ENCODE results near the gene ARSB. TPM values are rescaled to one million over a fixed set of nuclear protein-coding genes. Genes with fewer than 3 reads are reported as not detected.

Gene ARSB
- total and polyA plus RNA-seq, 9 of the 15 experiments (the other 6 are each of a cell fraction or from before 2014, with no cell fraction given) = 0.52 to 4.6 (median 2.4) TPM

- Histone ChIP-seq H3K79me2 (ENCODE audit: control insufficient read depth, insufficient read depth, low read length) (no peaks in the 10 kb centered on the region), H3K9ac (ENCODE audit: insufficient read depth in 1 of 2, low read depth in 2 of 2, low read length in 2 of 2) (no peak overlapping the region), H3K4me3 (no peak overlapping the region), H3K36me3 (ENCODE audit: control insufficient read depth, insufficient read depth, low read length) (no peaks in the 10 kb centered on the region), H3K9me3 (replicated peaks; ENCODE audit: control insufficient read depth, insufficient read depth, low read depth, low read length) (no peaks in the 10 kb centered on the region), H2AFZ (ENCODE audit: low read depth, low read length) (no peak overlapping the region), H3K27ac (ENCODE audit: extremely low read depth, low read depth, low read length) (no peak overlapping the region), H3K4me2 (ENCODE audit: insufficient read depth, low read length) (no peak overlapping the region), H3K4me1 (replicated peaks in 1 of 2; ENCODE audit: control insufficient read depth in 2 of 2, insufficient read depth in 2 of 2, low read length in 2 of 2) (no peaks in the 10 kb centered on the region; a peak in 1 of 5 replicates), H4K20me1 (replicated peaks; ENCODE audit: control insufficient read depth, insufficient read depth, low read length) (no peaks in the 10 kb centered on the region), H3K9me1 (ENCODE audit: control insufficient read depth, insufficient read depth, low read length) (no peaks in the 10 kb centered on the region), H3K27me3 (ENCODE audit: control insufficient read depth in 2 of 2, insufficient read depth in 2 of 2, low read length in 2 of 2) (peaks cover 8 to 15% of the 10 kb centered on the region in 2 experiments)
- in situ Hi-C loops (cut with MboI) = no loop called here
- no peak for FAIRE-seq
- no peak for DNase-seq (ENCODE audit: extremely low read depth in 1 of 4, low spot score in 3 of 4)
- no peak for TF ChIP-seq ASH1L (IDR thresholded peaks at IDR 0.05; ENCODE audit: borderline replicate concordance, low read depth, partially characterized antibody)
- TF ChIP-seq SIX5 (IDR thresholded peaks at IDR 0.05; ENCODE audit: borderline replicate concordance in 1 of 2, insufficient read depth in 1 of 2, low read depth in 1 of 2, low read length in 2 of 2) = no peak
- TF ChIP-seq FOXP4 (CRISPR knock-in tag; IDR thresholded peaks at IDR 0.05; ENCODE audit: borderline replicate concordance) = no peak
- no peak for TF ChIP-seq MAFK (IDR thresholded peaks at IDR 0.05; ENCODE audit: low read length)
- TF ChIP-seq ZNF668 (CRISPR knock-in tag; IDR thresholded peaks at IDR 0.05) = no peak
- TF ChIP-seq DIDO1 (tag; IDR thresholded peaks at IDR 0.05; ENCODE audit: low read depth) = no peak
- TF ChIP-seq E2F3 (CRISPR knock-in tag; IDR thresholded peaks at IDR 0.05) = no peak
- no peak for TF ChIP-seq HNRNPK (IDR thresholded peaks at IDR 0.05; ENCODE audit: low read depth, low read length, poor library complexity, severe bottlenecking)
- no peak for TF ChIP-seq ATF7 (IDR thresholded peaks at IDR 0.05)
- no peak for TF ChIP-seq ARID3B (CRISPR knock-in tag; IDR thresholded peaks at IDR 0.05; ENCODE audit: borderline replicate concordance)
- TF ChIP-seq RBM25 (IDR thresholded peaks at IDR 0.05; ENCODE audit: low read depth, low read length, severe bottlenecking) = no peak
- no peak for TF ChIP-seq FOXM1 (IDR thresholded peaks at IDR 0.05; ENCODE audit: low read depth)
- TF ChIP-seq FOXM1 (CRISPR knock-in tag; IDR thresholded peaks at IDR 0.05; ENCODE audit: low read depth) = no peak
- TF ChIP-seq WHSC1 (IDR thresholded peaks at IDR 0.05; ENCODE audit: low read length) = no peak
- no peak for TF ChIP-seq ILK (tag; IDR thresholded peaks at IDR 0.05; ENCODE audit: borderline replicate concordance, low read depth)
- TF ChIP-seq RFX5 (IDR thresholded peaks at IDR 0.05; ENCODE audit: low read depth, low read length) = no peak
- WGBS (ENCODE audit: insufficient coverage, low coverage, missing lambda C conversion rate) = 16% methylated on average over 1 of the region's 1 CpG
- POLR2A ChIA-PET = interaction anchor here (0.9 kb wide), 1 partner anchor 12 kb away, joined by 4 read pairs; no protein-coding TSS in a partner anchor
- no TSS peak for BruUV-seq (replicated peaks)
- no peak for ATAC-seq
- CTCF ChIA-PET (ENCODE audit: low intra/inter-chr PET ratio) = no interaction called here
- intact Hi-C loops (cut with micrococcal nuclease) = no loop called here
These were observed 190.4 kb downstream of the ARSB start for GRCh38 chr5:78794693-78795215.

Data from K562 (cell line).